GM12875 (cell line): ENCODE results near the gene SLC66A2.

Experiments
- H3K4me3 ChIP-seq: one replicate; pipeline ENCODE4 v1.5.1; 2011; ENCODE audit warnings: low read depth, low read length, control low read depth
- CTCF ChIP-seq: IDR thresholded peaks from 2 replicates; pipeline ENCODE4 v1.5.1; 2011; ENCODE audit warnings: low read depth, mild to moderate bottlenecking, control low read depth, inconsistent platforms, low read length, moderate library complexity, borderline replicate concordance; ENCODE audit not compliant: insufficient read depth

SLC66A2 gene

GRCh38 chr18:79887181-79888000 lies 64.1 kb downstream of the SLC66A2 start:
- no peak overlapping the region for H3K4me3 ChIP-seq
- TF ChIP-seq CTCF, result no peak

GRCh38 chr18:79884963-79885728 lies 66.3 kb downstream of the SLC66A2 start:
- no peak overlapping the region for H3K4me3 ChIP-seq
- no peak for TF ChIP-seq CTCF

GRCh38 chr18:79884294-79884962 lies 67.0 kb downstream of the SLC66A2 start:
- H3K4me3 ChIP-seq, result no peak overlapping the region
- no peak for TF ChIP-seq CTCF

GRCh38 chr18:79883461-79884293 lies 67.8 kb downstream of the SLC66A2 start:
- no peak for TF ChIP-seq CTCF
- no peak overlapping the region for H3K4me3 ChIP-seq

GRCh38 chr18:79882522-79883241 lies 68.8 kb downstream of the SLC66A2 start:
- TF ChIP-seq CTCF, result no peak
- no peak overlapping the region for H3K4me3 ChIP-seq

GRCh38 chr18:79881695-79882094 lies 69.8 kb downstream of the SLC66A2 start:
- TF ChIP-seq CTCF, result no peak
- no peak overlapping the region for H3K4me3 ChIP-seq
